Spleen (tissue), 11 donors: ENCODE results near the gene RAB7B. TPM values are rescaled to one million over a fixed set of nuclear protein-coding genes. Genes with fewer than 3 reads are reported as not detected.
A peak's percentile ranks its signal among the peaks of the same experiment; 100 is the strongest.

ENCODE experiments used
- DNase-seq: peaks from one replicate; pipeline ENCODE4 v3.0.0-alpha.2; 2020
- H3K27ac ChIP-seq, 8 donors: fragments of 200-600 bp; sonication (generic) in 7 of 8; 1 replicate in 4 of 8; 2 replicates in 4 of 8; pipeline versions ENCODE4 v1.5.0 to v1.8.0; 2016 to 2021; ENCODE audit warnings: inconsistent platforms in 4 of 8, mild to moderate bottlenecking in 4 of 8, moderate library complexity in 1 of 8
- H3K27me3 ChIP-seq, 7 donors: fragments of 200-600 bp; sonication (generic) in 6 of 7; replicated peaks in 1 of 7; 1 replicate in 4 of 7; 2 replicates in 3 of 7; pipeline versions ENCODE4 v1.5.0 to v1.8.0; 2016 to 2021; ENCODE audit warnings: inconsistent platforms in 3 of 7, mild to moderate bottlenecking in 1 of 7
- H3K36me3 ChIP-seq, 6 donors: fragments of 200-600 bp; sonication (generic) in 5 of 6; 1 replicate in 4 of 6; 2 replicates in 2 of 6; pipeline versions ENCODE4 v1.5.0 to v1.8.0; 2016 to 2021; ENCODE audit warnings: inconsistent platforms in 2 of 6
- H3K4me1 ChIP-seq, 6 donors: fragments of 200-600 bp; sonication (generic) in 5 of 6; 1 replicate in 3 of 6; 2 replicates in 3 of 6; pipeline versions ENCODE4 v1.5.0 to v1.8.0; 2016 to 2021; ENCODE audit warnings: inconsistent platforms in 3 of 6
- H3K4me3 ChIP-seq, 8 donors: fragments of 200-600 bp; sonication (generic) in 7 of 8; 1 replicate in 4 of 8; 2 replicates in 4 of 8; pipeline versions ENCODE4 v1.5.0 to v1.8.0; 2016 to 2021; ENCODE audit warnings: inconsistent platforms in 4 of 8, mild to moderate bottlenecking in 4 of 8, moderate library complexity in 2 of 8
- H3K9me3 ChIP-seq, 8 donors: fragments of 200-600 bp; sonication (generic) in 7 of 8; 1 replicate in 4 of 8; 2 replicates in 4 of 8; pipeline versions ENCODE4 v1.5.0 to v1.8.0; 2016 to 2021; ENCODE audit warnings: inconsistent platforms in 4 of 8
- POLR2A ChIP-seq, 3 donors: fragments of 450-650 bp; IDR thresholded peaks; one replicate each; pipeline ENCODE4 v1.5.1; 2017; ENCODE audit warnings: antibody characterized with exemption in 3 of 3, mild to moderate bottlenecking in 1 of 3
- POLR2AphosphoS5 ChIP-seq, 3 donors: sonication (generic); formaldehyde crosslinking; IDR thresholded peaks; one replicate each; pipeline ENCODE4 v1.5.1; 2017; ENCODE audit warnings: antibody characterized with exemption in 3 of 3
- WGBS, 5 donors: extraction: QIAGEN DNeasy Blood & Tissue Kit in 3 of 5; methylation state at CpG; one replicate each; pipeline versions ENCODE4 v1.1.5 to v1.1.7; 2013 to 2018; 5-methylcytosine and 5-hydroxymethylcytosine counted together
- intact Hi-C: fragments of 100-400 bp; cut with DNase I; formaldehyde crosslinking; loops from one replicate; pipeline ENCODE4 v1.15.0; 2023; ENCODE audit warnings: low total_unique reads
- polyA plus RNA-seq, 3 donors: library from polyadenylated mRNA; stranded (reverse); fragments of 200-250 nt; gene quantifications; one replicate each; pipeline ENCODE4 v1.2.1, GENCODE V29; 2013
- total RNA-seq, 7 donors: library from RNA; depleted of rRNA in 3 of 7; stranded (reverse); fragments of >200 nt in 3 of 7; fragmentation: NEBNext Ultra II Directional in 4 of 7; extraction: Animal tissue kit (Norgen Biotek cat#: 25700) in 4 of 7; gene quantifications; one replicate each; pipeline versions ENCODE4 v1.1.0 to v1.2.1, GENCODE V29; 2016 to 2021
- TF ChIP-seq, protein P1 (sequence below), 11 experiments: fragments of 200-600 bp in 7 of 11; fragments of 450-650 bp in 4 of 11; sonication (generic) in 4 of 11; IDR thresholded peaks in 8 of 11; conservative IDR thresholded peaks in 3 of 11; 1 replicate in 7 of 11; 2 replicates in 4 of 11; pipeline versions ENCODE4 v1.4.0 to v1.8.0; 2016 to 2021; ENCODE audit warnings: antibody characterized with exemption in 11 of 11, inconsistent platforms in 4 of 11, mild to moderate bottlenecking in 1 of 11
- donor health status: healthy with polysubstance abuse.
- donor health status: DM: no; HTN: no; CAD: no; lungs with moderate emphysema.
- donor health status: DM: no; HTN: no; CAD: no.
- donor health status: Bipolar disorder and iron deficiency.
- donor health status: healthy.
- donor health status: DM: no; HTN: no; CAD: no.
- donor health status: DM: yes; HTN: yes; CAD: no.

Gene RAB7B
- total and polyA plus RNA-seq, 10 donors = 0.34 to 3.2 (median 1.9) TPM

DNA sequence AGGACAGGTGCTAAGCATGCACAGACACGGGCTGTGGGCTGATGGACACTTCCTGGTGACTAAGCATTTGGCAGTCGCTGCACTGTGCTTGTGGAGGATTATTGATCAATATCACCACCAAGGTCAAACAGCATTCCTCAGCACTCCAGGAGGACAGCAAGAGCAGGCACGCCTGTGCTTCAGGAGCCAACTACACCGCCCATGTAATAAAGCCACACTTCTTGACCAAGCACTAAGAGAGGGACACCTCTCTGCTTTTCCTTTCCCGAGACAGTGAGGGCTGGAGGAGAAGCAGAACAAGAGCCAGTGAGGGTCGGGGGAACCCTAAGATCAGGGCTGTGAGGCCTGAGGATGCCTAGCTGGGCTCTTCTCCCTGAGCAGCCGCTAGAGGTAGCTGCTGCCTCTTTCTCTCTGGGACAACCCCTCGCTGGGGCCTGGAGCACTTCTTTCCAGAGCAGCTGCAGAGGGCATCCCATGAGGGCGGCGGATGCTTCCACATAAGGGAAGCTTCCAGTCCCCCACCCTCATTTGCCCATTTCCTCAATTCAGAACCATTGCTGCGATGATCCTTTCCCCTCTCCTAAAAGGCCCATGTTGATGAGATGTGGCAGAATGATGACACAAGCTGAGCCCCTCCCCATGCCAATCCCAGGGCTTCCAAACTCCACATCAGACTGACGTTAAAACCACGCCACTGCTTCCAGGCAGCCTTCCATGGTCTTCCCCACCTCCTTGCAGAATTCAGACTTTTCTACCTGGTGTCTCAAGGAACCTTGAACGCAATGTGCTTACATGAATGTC, 19.1 kb downstream of the RAB7B start:
- intact Hi-C loops = loop anchor here (5.0 kb wide), 1 partner anchor 123 kb away; no protein-coding TSS in a partner anchor
- TF ChIP-seq, protein P1, sequence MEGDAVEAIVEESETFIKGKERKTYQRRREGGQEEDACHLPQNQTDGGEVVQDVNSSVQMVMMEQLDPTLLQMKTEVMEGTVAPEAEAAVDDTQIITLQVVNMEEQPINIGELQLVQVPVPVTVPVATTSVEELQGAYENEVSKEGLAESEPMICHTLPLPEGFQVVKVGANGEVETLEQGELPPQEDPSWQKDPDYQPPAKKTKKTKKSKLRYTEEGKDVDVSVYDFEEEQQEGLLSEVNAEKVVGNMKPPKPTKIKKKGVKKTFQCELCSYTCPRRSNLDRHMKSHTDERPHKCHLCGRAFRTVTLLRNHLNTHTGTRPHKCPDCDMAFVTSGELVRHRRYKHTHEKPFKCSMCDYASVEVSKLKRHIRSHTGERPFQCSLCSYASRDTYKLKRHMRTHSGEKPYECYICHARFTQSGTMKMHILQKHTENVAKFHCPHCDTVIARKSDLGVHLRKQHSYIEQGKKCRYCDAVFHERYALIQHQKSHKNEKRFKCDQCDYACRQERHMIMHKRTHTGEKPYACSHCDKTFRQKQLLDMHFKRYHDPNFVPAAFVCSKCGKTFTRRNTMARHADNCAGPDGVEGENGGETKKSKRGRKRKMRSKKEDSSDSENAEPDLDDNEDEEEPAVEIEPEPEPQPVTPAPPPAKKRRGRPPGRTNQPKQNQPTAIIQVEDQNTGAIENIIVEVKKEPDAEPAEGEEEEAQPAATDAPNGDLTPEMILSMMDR (IDR thresholded peaks at IDR 0.05 in 8 of 11, conservative IDR thresholded peaks at IDR 0.05 in 3 of 11) = peak; percentile 17 to 78 (median 60)
- TF ChIP-seq POLR2A (IDR thresholded peaks at IDR 0.05) = no peak
- no peaks in the 10 kb centered on the region for H3K27me3 ChIP-seq
- WGBS, 5 donors = 40 to 51% (median 40%) methylated on average over 14 of the region's 14 CpGs
- no peaks in the 10 kb centered on the region for H3K9me3 ChIP-seq
- H3K4me3 ChIP-seq = no peak overlapping the region
- no peaks in the 10 kb centered on the region for H3K4me1 ChIP-seq
- DNase-seq = no peak
- H3K27ac ChIP-seq = no peak overlapping the region
- no peaks in the 10 kb centered on the region for H3K36me3 ChIP-seq

DNA sequence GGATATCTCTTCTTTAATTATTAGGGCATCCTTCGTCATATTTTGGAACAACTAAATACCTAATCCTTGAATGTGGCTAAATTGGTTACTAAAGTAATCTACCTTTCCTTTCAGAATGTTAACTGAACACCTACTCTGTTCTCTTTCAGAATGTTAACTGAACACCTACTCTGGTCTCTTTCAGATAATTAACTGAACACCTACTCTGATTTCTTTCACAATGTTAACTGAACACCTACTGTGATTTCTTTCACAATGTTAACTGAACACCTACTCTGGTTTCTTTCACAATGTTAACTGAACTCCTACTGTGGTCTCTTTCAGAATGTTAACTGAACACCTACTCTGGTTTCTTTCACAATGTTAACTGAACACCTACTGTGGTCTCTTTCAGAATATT, 21.9 kb downstream of the RAB7B start:
- TF ChIP-seq POLR2AphosphoS5 (IDR thresholded peaks at IDR 0.05) (no peak), POLR2A (IDR thresholded peaks at IDR 0.05) (no peak)
- TF ChIP-seq, protein P1 (IDR thresholded peaks at IDR 0.05 in 8 of 11, conservative IDR thresholded peaks at IDR 0.05 in 3 of 11) = no peak
- Histone ChIP-seq H3K9me3 (no peaks in the 10 kb centered on the region), H3K36me3 (no peaks in the 10 kb centered on the region), H3K27me3 (no peaks in the 10 kb centered on the region), H3K27ac (no peak overlapping the region), H3K4me3 (no peak overlapping the region), H3K4me1 (no peaks in the 10 kb centered on the region)
- 81 to 95% (median 89%) methylated on average over 1 of the region's 1 CpG for WGBS, 5 donors
- intact Hi-C loops = loop anchor here (5.0 kb wide), 1 partner anchor 126 kb away; no protein-coding TSS in a partner anchor
- no peak for DNase-seq

DNA sequence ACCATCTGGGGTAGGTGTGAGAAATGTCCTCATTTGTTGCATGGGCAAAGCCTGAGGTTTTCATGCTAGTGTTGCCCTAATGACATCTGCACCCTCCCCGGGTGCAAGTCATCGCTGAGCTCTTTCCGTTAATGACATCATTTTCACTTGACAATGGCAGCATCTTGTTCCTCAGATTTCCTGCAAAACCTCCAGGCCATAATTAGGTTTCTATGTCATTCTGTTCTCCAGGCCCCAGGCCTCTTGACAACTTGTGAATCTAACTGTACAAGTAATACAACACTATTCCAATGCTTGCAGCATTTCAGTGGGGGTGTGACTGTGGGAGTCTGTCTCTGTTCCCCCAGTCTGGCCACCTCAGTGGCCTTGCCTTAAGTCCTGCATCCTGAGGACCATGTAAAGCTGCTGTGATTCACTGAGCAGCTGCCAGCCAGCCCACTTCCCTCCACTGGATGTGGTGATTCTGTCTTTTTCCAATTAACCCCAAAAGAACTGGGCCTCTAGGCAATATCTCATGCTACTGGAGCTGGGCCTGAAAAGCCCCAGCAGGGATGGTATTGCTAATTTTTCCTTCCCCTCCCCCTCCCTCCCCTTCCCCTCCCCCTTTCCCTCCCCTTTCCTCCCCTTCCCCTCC, 22.8 kb downstream of the RAB7B start:
- intact Hi-C loops = loop anchor here (5.0 kb wide), 1 partner anchor 127 kb away; no protein-coding TSS in a partner anchor
- Histone ChIP-seq H3K4me1 (peaks cover 0 to 4% (median 0%) of the 10 kb centered on the region in 6 donors), H3K27me3 (no peaks in the 10 kb centered on the region), H3K4me3 (no peak overlapping the region), H3K9me3 (no peaks in the 10 kb centered on the region), H3K27ac (no peak overlapping the region), H3K36me3 (no peaks in the 10 kb centered on the region)
- no peak for DNase-seq
- 43 to 67% (median 49%) methylated on average over 3 of the region's 3 CpGs for WGBS, 5 donors
- TF ChIP-seq POLR2A (IDR thresholded peaks at IDR 0.05) (no peak), POLR2AphosphoS5 (IDR thresholded peaks at IDR 0.05) (no peak)
- TF ChIP-seq, protein P1 (IDR thresholded peaks at IDR 0.05 in 8 of 11, conservative IDR thresholded peaks at IDR 0.05 in 3 of 11) = no peak

DNA sequence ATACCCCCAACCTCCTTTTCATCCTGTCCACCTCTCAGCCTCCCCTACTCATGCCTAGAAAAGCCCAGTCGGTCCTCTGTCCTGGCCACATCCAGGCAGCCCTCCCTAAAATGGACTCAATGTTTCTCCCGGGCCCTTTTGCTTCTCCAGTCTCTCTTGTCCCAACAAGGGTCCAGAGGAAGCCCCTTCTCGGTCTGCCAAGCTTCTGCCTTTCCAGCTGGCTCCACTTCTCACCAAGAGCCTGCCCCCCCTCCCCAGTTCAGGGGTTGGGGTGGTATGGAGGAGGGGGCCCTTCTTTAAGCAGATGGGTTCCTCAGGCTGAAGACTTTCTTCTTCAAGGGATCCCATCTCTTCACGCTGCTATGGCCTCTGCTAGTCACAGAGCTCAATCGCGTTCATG, 23.9 kb downstream of the RAB7B start:
- Histone ChIP-seq H3K27ac (no peak overlapping the region), H3K27me3 (no peaks in the 10 kb centered on the region), H3K4me1 (peaks cover 0 to 4% (median 0%) of the 10 kb centered on the region in 6 donors), H3K4me3 (no peak overlapping the region), H3K36me3 (no peaks in the 10 kb centered on the region), H3K9me3 (no peaks in the 10 kb centered on the region)
- WGBS, 5 donors = 73 to 93% (median 89%) methylated on average over 4 to 6 of the region's 6 CpGs
- no peak for DNase-seq
- TF ChIP-seq POLR2A (IDR thresholded peaks at IDR 0.05) = no peak
- no peak for TF ChIP-seq POLR2AphosphoS5 (IDR thresholded peaks at IDR 0.05)
- TF ChIP-seq, protein P1 (IDR thresholded peaks at IDR 0.05 in 8 of 11, conservative IDR thresholded peaks at IDR 0.05 in 3 of 11) = no peak
- intact Hi-C loops = no loop called here
